Measurements from ENCODE around the gene TTC21A.
"Not testable (repeated sequence)": the region's sequence is repeated elsewhere in the genome, so short reads cannot be mapped to it uniquely, and the experiment has no call there.

Gene TTC21A

DNA sequence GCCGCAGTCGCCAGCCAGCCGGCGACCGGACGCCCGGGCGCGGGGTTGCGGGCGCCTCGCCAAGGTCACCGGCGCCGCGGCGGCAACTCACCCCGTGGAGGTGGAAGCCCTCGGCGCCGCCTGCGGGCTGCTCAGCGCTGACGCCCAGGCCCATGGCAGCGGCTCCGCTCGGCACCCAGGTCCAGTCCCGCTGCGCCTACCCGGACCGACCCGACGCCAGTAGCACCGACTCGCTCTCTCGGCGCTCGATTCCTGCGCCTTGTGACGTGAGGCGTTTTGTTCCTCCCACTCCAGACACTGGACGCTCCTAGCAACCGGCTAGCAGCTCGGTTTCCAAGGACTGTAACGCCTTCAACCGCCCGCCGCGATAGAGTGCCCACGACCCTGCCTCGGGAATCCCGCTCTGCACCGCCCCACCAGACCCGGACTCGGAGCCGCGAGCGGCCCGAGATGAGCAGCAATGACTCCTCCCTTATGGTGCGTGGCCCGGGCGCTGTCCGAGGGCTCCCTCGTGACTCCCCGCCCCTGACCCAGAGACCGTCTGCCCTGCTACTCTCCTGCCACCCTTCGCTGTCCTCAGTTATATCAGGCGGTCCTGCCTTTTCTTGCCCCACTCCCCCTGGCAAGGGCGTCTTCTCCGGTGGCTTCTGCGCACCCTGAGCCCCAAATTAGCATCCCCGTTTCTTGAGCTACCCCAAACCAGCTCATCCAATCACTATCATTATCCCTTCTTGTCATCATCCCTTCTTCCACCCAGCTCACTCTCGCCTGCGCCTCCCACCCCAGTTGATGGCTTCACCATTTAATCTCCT lies at the start of gene TTC21A, which contains the start of gene GORASP1:
TSS of gene TTC21A (plus strand) at position 293 of the 812 bp plus-strand sequence. CDS start at position 451, 158 bp downstream.
TSS of gene GORASP1 (minus strand) at position 240 of the 812 bp plus-strand sequence. CDS start at position 154, 86 bp downstream.
- FAIRE-seq (no peak), DNase-seq (ENCODE audit: insufficient read length, low spot score) (peak; percentile 89)
- peak; percentile 71; the same call in 1 of the 2 replicates for TF ChIP-seq POLR2A (IDR thresholded peaks at IDR 0.05; ENCODE audit: low read depth, low read length)

GRCh38 chr3:39061228-39061627 lies 46.3 kb upstream of the TTC21A start:
- DNase-seq (ENCODE audit: insufficient read length, low spot score); FAIRE-seq: not testable (repeated sequence)

DNA sequence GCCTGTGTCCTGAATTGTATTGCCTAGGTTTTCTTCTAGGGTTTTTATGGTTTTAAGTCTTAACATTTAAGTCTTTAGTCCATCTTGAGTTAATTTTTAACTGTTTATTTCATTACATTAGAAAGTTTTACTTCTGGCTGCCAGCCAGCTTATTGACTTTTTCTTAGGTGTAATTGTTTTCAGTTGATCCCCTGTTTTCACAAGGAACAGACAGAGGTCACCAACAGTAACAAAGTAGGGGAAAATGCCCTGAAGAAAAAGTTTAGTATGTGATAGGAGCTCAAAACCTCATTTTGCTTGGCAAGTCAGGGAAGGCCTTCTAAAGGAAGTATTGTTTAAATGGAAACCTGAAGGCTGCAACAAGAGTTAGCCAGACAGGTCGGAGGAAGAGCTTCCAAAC lies 45.3 kb upstream of the TTC21A start:
- no peak for TF ChIP-seq POLR2A (IDR thresholded peaks at IDR 0.05; ENCODE audit: low read depth, low read length)
- DNase-seq (ENCODE audit: insufficient read length, low spot score) (no peak), FAIRE-seq (no peak)

DNA sequence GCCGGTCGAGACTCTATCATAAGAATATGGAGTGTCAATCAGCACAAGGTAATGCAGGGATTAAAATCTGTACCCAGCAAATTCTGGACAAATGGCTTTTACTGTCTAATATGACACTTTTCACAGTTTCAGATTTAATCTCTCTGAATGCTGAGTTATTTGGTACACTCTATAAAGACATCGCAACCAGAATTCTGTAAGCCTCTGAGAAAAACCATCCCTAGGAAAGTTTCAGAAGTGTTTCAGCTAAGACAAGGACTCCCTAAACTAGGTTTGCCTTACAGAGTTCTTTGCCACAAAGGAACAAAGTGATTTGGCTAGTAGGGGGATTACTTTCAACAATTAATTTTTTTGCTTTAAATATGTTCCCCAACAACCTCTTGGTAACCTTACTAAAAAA lies 44.3 kb upstream of the TTC21A start:
- TF ChIP-seq POLR2A (IDR thresholded peaks at IDR 0.05; ENCODE audit: low read depth, low read length): no peak

GRCh38 chr3:39064646-39065045 lies 42.8 kb upstream of the TTC21A start:
- no peak for TF ChIP-seq POLR2A (IDR thresholded peaks at IDR 0.05; ENCODE audit: low read depth, low read length)
- no peak for DNase-seq (ENCODE audit: insufficient read length, low spot score)
- FAIRE-seq: no peak

More for the DNA sequence above, 44.3 kb upstream of the TTC21A start:
- no peak for FAIRE-seq
- DNase-seq (ENCODE audit: insufficient read length, low spot score): no peak

DNA sequence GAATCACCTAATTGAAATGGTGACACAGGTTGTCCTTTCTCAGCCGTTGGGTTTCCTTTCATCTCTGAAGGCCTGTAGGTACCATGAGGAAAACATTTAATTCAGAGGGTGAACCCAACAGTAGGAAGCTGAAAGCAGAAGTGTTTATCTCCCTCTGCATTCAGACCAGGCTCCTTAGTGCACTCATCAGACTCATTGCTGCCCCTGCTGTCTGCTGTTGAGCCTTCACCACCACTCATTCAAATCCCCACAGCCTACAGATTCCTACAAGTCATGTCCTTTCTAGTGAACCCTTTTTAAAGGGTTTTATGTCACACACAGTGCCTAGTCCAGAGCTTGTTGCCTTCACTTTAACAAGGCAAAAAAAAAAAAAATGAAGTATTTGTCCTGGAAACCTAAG lies 42.3 kb upstream of the TTC21A start:
- no peak for DNase-seq (ENCODE audit: insufficient read length, low spot score)
- no peak for TF ChIP-seq POLR2A (IDR thresholded peaks at IDR 0.05; ENCODE audit: low read depth, low read length)
- FAIRE-seq: peak; percentile 69

DNA sequence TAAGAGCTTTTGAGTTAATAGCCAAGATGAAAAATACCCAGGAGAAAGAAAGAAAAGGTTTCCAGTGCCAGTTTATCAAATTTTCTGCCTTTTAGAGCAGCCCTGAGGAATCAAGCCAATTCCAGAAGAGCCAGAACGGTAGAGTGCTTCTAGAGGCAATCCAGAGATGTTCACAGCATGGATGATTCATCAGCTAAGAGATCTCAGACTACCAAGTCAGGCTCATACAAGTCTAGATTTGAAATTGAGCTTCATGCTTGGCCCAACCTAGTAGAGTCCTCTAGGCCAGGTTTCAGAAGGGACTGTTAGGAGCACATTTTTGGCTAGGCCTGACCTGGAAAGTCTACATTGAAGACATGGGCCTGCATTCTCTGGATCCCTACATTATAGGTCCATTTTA lies 40.2 kb upstream of the TTC21A start:
- FAIRE-seq (no peak), DNase-seq (ENCODE audit: insufficient read length, low spot score) (no peak)
- no peak for TF ChIP-seq POLR2A (IDR thresholded peaks at IDR 0.05; ENCODE audit: low read depth, low read length)

DNA sequence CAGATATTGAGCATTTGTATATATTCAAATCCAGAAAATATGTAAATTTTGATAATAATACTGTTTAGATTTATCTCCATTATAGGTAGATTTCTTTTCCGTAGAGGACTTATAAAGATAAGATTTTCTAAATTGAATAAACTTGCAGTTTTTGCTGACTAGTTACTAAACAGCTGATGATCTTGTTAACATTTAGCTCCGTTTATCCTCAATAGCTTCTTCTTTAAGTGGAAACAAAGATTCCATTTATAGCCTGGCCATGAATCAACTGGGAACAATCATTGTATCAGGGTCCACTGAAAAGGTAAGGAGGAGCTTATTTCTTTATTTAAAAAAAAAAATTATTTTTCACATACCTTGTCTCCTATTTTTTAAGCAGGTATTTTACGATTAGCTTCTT lies 38.9 kb upstream of the TTC21A start:
- DNase-seq (ENCODE audit: insufficient read length, low spot score) (no peak), FAIRE-seq (no peak)
- no peak for TF ChIP-seq POLR2A (IDR thresholded peaks at IDR 0.05; ENCODE audit: low read depth, low read length)

DNA sequence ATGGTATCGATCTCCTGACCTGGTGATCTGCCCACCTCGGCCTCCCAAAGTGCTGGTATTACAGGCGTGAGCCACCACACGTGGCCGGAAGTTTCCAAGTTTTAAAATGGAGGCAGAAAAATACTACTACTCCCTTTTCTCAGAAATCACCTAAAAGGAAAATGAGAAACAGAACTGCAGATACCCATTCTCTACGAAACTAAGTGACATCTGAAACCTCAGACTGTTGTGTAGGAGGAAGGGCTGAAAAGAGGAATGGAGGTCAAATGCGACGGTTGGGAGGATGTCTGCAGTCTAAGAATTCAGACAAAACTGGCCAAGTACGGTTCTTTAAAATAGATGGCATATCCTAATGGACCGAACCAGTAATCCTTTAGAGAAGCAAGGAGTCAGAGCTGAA lies 31.6 kb upstream of the TTC21A start:
- no peak for FAIRE-seq

DNA sequence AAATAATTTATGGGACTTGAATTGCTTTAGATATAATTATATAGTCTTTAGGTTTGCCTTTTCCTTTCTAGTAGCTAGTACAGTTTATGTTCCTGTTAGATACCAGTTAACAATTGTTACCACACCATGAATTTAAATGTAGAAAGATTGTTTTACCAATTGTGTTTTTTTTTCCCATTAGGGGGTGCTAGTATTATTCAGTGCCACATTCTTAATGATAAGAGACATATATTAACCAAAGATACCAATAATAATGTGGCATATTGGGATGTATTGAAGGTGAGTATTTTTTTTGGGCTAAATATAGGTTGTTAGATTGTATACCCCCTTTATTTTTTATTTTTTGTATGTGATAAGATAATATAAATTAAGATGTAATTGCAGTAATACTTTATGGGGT lies 27.9 kb upstream of the TTC21A start:
- no peak for TF ChIP-seq POLR2A (IDR thresholded peaks at IDR 0.05; ENCODE audit: low read depth, low read length)
- FAIRE-seq (no peak), DNase-seq (ENCODE audit: insufficient read length, low spot score) (no peak)

More for the DNA sequence above, 31.6 kb upstream of the TTC21A start:
- no peak for DNase-seq (ENCODE audit: insufficient read length, low spot score)
- no peak for TF ChIP-seq POLR2A (IDR thresholded peaks at IDR 0.05; ENCODE audit: low read depth, low read length)

- FAIRE-seq (no peak), DNase-seq (ENCODE audit: insufficient read length, low spot score) (no peak)
- TF ChIP-seq POLR2A (IDR thresholded peaks at IDR 0.05; ENCODE audit: low read depth, low read length): no peak
These were observed 27.5 kb upstream of the TTC21A start for GRCh38 chr3:39080026-39080425.

DNA sequence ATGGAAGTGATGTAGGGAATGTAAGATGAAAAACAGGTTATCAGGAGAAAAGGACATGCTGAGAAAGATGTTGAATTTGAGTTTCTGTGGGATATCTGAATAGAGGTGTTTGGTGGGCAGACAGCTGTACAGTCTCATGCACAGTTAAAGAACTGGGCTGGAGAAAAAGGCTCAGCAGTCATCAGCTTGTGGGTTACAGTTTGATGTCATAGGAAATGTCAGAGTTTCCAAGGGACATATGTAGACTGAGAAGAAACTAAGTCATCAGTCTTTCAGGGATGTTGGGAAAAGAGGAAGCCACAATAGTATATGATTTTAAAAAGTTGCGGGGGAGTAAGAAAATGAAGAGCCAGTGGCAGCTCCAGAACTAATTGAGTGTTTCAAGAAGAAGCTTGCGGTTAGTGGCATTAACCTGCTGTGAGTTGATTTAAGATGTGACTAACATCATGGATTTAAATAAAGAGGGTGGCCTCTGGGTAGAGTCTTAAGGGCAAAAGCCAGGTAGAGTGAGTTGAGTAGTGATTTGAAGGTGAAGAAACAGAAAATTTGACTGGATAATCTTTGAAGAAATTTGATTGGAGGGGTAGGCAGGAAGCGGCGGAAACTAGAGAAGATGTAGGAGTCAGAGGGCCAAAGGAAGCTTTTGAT lies 24.7 kb upstream of the TTC21A start:
- DNase-seq (ENCODE audit: insufficient read length, low spot score): no peak

DNA sequence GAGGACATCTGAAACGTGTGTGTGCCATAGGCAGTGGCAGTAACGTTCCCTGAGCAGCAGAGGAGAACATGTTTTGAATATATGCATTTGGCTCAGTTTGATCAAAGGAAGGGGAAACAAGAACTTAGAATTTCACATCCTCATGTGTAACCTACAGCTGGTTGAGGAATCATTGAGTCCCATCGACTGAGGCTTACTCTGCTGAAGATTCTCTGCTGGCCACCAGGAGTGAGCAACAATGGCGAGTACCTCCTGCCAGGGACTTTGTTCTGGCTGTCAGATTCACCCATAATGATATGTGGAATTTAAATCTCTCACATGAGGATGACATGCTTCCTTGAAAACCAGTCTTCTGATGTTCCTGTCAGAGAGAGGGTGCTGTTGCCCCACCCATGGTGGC lies 21.3 kb upstream of the TTC21A start:
- DNase-seq (ENCODE audit: insufficient read length, low spot score): no peak
- no peak for FAIRE-seq
- no peak for TF ChIP-seq POLR2A (IDR thresholded peaks at IDR 0.05; ENCODE audit: low read depth, low read length)

More for the DNA sequence above, 24.7 kb upstream of the TTC21A start:
- no peak for TF ChIP-seq POLR2A (IDR thresholded peaks at IDR 0.05; ENCODE audit: low read depth, low read length)
- no peak for FAIRE-seq

DNA sequence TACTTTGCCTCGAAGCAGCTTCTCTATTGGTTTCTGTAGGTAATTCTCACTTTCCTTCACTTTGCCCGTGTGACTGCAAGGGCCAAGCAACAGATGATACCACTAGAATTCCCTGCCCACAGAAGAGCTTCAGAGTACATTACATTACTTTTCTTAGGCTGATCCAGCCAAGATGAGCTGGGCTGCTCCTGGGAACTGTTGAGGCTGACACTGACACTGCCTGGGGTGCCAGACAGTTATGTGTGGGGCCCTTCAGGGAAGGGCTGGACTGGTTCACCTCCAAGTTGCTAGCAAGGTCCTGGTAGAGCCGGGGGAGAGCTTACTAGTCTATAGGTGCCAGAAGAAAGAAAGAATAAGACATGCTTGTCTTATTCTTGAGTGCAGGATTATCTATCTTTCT lies 19.0 kb upstream of the TTC21A start:
- FAIRE-seq: no peak
- no peak for TF ChIP-seq POLR2A (IDR thresholded peaks at IDR 0.05; ENCODE audit: low read depth, low read length)
- DNase-seq (ENCODE audit: insufficient read length, low spot score): no peak

- no peak for FAIRE-seq
- TF ChIP-seq POLR2A (IDR thresholded peaks at IDR 0.05; ENCODE audit: low read depth, low read length): no peak
- no peak for DNase-seq (ENCODE audit: insufficient read length, low spot score)
These were observed 18.6 kb upstream of the TTC21A start for GRCh38 chr3:39088889-39089288.
